ENCODE measurements around the gene SLC10A3. TPM values are rescaled to one million over a fixed set of nuclear protein-coding genes. Genes with fewer than 3 reads are reported as not detected.

The SLC10A3 gene
- total and polyA plus RNA-seq, 2 experiments from 2014 or later, result 29.9 to 31.1 TPM

DNA sequence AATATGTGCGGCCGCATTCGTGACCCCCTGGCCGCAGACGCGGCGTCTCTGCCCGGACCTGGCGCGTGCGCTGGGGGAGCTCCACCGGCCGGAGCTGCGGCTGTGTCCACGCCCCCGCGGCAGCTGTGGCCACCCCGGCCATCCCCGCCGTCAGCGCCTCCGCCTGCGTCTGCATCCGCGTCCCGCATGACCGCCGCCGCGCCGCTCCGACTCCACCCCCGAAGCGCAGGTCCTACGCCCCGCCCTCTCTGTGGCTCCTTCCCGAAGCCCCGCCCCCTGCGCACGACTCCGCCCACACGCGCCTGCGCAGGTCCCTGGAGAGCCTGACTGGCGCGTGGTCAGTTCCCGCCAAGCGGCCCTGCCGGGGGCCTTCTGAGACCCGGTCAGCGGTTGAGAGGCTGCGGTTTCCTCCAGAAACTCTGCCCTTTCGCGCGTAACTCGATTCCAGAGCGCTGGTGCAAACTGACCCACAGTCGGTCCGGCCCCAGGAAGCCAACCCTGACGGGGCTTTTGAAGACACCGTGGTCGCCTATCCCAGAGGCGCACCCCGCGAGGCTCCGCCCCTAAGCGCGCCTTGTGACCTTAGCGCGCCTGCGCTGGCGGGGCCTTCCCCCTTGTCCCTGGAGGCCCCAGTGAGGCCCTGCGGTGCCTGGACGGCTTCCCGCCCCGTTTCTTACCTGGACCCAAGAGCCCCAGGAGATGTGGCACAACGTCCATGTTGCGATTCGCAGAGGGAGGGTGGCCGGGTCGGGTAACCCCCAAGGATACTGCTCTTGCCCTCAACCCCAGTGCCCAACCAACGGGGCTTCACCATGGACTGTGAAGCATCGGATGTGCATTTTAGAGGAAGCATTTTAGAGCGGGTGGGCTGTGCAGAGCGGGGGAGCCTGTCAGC lies 11.5 kb downstream of the SLC10A3 start, which contains the start of gene LAGE3:
Gene LAGE3 (minus strand): TSS at position 554 of the 895 bp plus-strand sequence. CDS start 366 bp downstream, at position 188.
- H3K4me3 ChIP-seq, result peak within 1 kb of the TSS; percentile 47
- TF ChIP-seq, protein P1, sequence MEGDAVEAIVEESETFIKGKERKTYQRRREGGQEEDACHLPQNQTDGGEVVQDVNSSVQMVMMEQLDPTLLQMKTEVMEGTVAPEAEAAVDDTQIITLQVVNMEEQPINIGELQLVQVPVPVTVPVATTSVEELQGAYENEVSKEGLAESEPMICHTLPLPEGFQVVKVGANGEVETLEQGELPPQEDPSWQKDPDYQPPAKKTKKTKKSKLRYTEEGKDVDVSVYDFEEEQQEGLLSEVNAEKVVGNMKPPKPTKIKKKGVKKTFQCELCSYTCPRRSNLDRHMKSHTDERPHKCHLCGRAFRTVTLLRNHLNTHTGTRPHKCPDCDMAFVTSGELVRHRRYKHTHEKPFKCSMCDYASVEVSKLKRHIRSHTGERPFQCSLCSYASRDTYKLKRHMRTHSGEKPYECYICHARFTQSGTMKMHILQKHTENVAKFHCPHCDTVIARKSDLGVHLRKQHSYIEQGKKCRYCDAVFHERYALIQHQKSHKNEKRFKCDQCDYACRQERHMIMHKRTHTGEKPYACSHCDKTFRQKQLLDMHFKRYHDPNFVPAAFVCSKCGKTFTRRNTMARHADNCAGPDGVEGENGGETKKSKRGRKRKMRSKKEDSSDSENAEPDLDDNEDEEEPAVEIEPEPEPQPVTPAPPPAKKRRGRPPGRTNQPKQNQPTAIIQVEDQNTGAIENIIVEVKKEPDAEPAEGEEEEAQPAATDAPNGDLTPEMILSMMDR (IDR thresholded peaks at IDR 0.05; ENCODE audit: low read depth, low read length), result no peak
- H3K27ac ChIP-seq, result peak within 1 kb of the TSS; percentile 78

DNA sequence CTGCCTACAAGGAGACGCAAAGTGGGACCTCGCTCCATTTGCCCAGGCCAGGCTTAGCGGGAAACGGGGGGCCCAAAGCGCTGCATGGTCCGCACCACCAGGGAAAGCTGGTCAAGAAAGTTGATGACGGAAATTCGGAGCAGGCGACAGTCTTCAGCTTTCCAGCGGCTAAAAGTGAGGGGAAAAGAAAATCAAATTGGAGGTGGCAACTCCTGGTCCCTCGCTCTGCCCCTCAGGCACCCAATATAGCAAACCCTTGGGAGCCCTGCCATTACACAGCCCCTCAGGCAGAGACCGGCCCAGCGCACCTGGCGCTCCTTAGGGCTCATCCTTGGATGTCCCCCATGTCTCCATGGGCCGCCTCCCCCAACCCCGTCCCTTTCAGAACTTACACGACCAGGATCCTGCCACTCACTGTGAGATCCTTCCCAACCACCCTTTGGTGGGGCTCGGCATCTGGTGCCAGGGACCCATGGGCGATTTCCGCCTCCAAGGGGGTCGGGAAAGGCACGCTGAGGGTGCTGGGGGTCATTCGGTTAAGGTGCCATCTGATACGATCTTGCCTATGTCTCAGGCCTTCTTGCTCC lies 12.4 kb downstream of the SLC10A3 start:
- Histone ChIP-seq H3K27me3 (no peaks in the 10 kb centered on the region), H3K27ac (peak overlapping the region; percentile 78), H3K9me3 (ENCODE audit: low read depth) (no peaks in the 10 kb centered on the region), H3K4me3 (peak overlapping the region; percentile 47), H3K4me1 (ENCODE audit: low read depth) (no peaks in the 10 kb centered on the region), H3K36me3 (no peaks in the 10 kb centered on the region)
- no peak for DNase-seq (ENCODE audit: low read depth in 1 of 2, low spot score in 1 of 2)
- TF ChIP-seq, protein P1 (IDR thresholded peaks at IDR 0.05; ENCODE audit: low read depth, low read length), result no peak

More for the DNA sequence above, 11.5 kb downstream of the SLC10A3 start, which contains the start of gene LAGE3:
- Histone ChIP-seq H3K4me1 (ENCODE audit: low read depth) (no peaks in the 10 kb centered on the region), H3K36me3 (no peaks in the 10 kb centered on the region), H3K27me3 (no peaks in the 10 kb centered on the region), H3K9me3 (ENCODE audit: low read depth) (no peaks in the 10 kb centered on the region)
- DNase-seq (ENCODE audit: low read depth in 1 of 2, low spot score in 1 of 2), result peak; percentile 91 to 94

DNA sequence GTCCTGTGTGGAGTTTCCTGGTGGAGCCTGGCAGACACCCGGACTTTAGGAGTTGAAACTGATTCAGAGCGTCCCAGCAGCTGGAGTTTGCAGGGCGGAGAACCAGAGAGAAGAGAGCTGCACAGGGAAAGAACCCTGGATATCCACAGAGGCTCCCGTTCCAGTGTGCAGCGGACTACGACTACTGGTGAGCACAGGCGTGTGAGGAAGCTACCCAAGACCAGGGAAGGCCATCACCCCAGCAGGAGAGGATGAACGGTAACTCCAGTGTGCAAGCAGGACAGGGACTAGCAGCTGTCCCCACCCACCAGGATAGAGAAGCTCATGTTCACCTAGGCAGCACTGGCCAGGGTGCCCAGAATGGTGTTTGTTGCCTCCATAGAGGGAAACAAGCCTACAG lies 13.6 kb downstream of the SLC10A3 start:
- no peak for DNase-seq (ENCODE audit: low read depth in 1 of 2, low spot score in 1 of 2)
- Histone ChIP-seq H3K9me3 (ENCODE audit: low read depth) (no peaks in the 10 kb centered on the region), H3K4me1 (ENCODE audit: low read depth) (no peaks in the 10 kb centered on the region), H3K36me3 (no peaks in the 10 kb centered on the region), H3K4me3 (no peak overlapping the region), H3K27ac (no peak overlapping the region), H3K27me3 (no peaks in the 10 kb centered on the region)
- TF ChIP-seq, protein P1 (IDR thresholded peaks at IDR 0.05; ENCODE audit: low read depth, low read length), result no peak

DNA sequence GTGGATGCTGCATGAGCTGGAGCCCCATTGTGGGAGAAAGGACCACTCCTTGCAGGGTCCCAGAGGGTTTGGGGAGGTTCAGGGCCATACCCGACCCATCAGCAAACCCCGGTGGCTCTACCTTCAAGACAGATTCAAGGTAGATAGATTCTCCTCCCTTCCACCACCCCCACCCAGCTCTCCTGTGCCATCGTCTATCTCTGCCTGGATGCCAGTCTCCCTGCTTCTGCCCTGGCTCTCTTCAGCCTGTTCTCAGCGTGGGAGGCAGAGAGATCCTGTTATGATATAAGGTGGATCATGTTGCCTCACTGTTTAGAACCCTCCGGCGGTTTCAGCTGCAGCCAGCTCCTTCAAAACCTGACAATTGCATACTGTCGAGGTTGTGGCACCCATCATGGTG lies 16.7 kb downstream of the SLC10A3 start:
- no peaks in the 10 kb centered on the region for H3K9me3 ChIP-seq (ENCODE audit: low read depth)
- H3K36me3 ChIP-seq, result no peaks in the 10 kb centered on the region
- TF ChIP-seq, protein P1 (IDR thresholded peaks at IDR 0.05; ENCODE audit: low read depth, low read length), result no peak
- no peak overlapping the region for H3K4me3 ChIP-seq
- no peak overlapping the region for H3K27ac ChIP-seq
- H3K27me3 ChIP-seq, result no peaks in the 10 kb centered on the region
- no peaks in the 10 kb centered on the region for H3K4me1 ChIP-seq (ENCODE audit: low read depth)
- DNase-seq (ENCODE audit: low read depth in 1 of 2, low spot score in 1 of 2), result no peak

DNA sequence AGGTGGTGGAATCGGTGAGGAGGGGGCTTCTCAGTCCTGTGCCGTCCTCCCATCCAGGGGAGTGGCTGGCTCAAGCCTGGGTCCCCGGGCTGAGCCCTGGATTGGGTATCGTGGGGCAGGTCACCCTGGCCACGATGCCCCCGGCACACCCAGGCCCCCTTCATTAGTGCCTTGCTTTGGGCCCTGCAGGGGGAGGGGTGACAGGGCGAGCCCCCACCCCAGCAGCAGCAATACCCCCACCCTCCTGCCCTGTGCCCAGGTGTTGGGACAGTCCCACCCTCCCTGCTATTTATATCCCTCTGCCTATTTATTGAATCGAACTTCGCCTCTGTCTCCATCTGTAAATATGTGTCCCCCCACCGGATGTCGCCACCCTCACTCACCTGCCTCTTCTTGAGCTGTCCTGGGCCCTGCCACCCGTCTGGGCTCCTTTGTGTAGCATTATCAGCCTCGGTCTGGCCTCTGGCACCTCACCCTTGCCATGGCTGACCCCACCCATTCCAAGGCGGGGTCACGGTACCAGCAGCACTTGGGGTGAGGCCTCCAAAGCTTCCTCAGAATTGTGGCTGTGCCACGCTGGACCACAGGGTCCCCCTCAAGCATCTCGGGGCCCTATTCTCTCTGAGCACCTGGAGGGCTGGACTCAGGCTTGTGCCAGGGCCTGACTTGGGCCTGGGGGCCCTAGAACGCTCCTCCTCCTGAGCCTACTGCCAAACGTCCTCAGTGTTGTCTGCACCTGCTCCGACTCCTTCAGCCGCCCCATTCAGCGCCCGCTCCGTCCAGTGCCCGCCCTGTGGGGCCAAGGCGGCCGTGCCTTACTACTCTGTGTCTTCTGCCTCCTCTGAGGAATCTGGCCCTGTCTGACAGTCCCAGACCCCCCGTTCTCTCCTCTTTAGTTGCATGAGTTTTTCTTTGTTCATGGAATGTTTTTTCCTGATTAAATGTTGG lies 17.5 kb downstream of the SLC10A3 start:
- TF ChIP-seq, protein P1 (IDR thresholded peaks at IDR 0.05; ENCODE audit: low read depth, low read length), result no peak
- Histone ChIP-seq H3K4me1 (ENCODE audit: low read depth) (no peaks in the 10 kb centered on the region), H3K36me3 (no peaks in the 10 kb centered on the region), H3K27me3 (no peaks in the 10 kb centered on the region), H3K9me3 (ENCODE audit: low read depth) (no peaks in the 10 kb centered on the region), H3K4me3 (no peak overlapping the region), H3K27ac (no peak overlapping the region)
- no peak for DNase-seq (ENCODE audit: low read depth in 1 of 2, low spot score in 1 of 2)

Data from cardiac muscle cell (in vitro differentiated cells and primary cell).